Loucy (cell line): Measurements from ENCODE around the gene EFNA3.

Experiments used
- H2AFZ ChIP-seq: fragments of 200-600 bp; sonication (generic); 2 replicates; pipeline ENCODE4 v1.6.0; 2016; ENCODE audit warnings: antibody characterized with exemption, mild to moderate bottlenecking, low read length, moderate library complexity
- H3F3A ChIP-seq: fragments of 200-600 bp; 2 replicates; pipeline ENCODE4 v1.6.0; 2016; ENCODE audit warnings: antibody characterized with exemption, low read depth, mild to moderate bottlenecking
- H3K27me3 ChIP-seq: fragments of 200-600 bp; sonication (generic); 2 replicates; pipeline ENCODE4 v1.6.1; 2014; ENCODE audit warnings: low read length, mild to moderate bottlenecking; ENCODE audit not compliant: insufficient read depth, poor library complexity, severe bottlenecking
- H3K36me3 ChIP-seq: fragments of 200-600 bp; sonication (generic); 2 replicates; pipeline ENCODE4 v1.6.1; 2016; ENCODE audit warnings: low read length; ENCODE audit not compliant: insufficient read depth
- H3K4me1 ChIP-seq: fragments of 200-600 bp; sonication (generic); 2 replicates; pipeline ENCODE4 v1.5.1; 2014; ENCODE audit warnings: low read length, mild to moderate bottlenecking; ENCODE audit not compliant: insufficient read depth, poor library complexity, severe bottlenecking
- H3K4me2 ChIP-seq: fragments of 200-600 bp; sonication (generic); 2 replicates; pipeline ENCODE4 v1.6.0; 2014; ENCODE audit warnings: antibody characterized with exemption, low read length, low read depth, mild to moderate bottlenecking; ENCODE audit not compliant: poor library complexity, severe bottlenecking
- H3K4me3 ChIP-seq: fragments of 200-600 bp; sonication (generic); 2 replicates; pipeline ENCODE4 v1.5.1; 2014; ENCODE audit warnings: low read length, mild to moderate bottlenecking, mixed read lengths; ENCODE audit not compliant: poor library complexity, severe bottlenecking
- H3K79me2 ChIP-seq: fragments of 200-600 bp; sonication (generic); 2 replicates; pipeline ENCODE4 v1.6.1; 2014; ENCODE audit warnings: low read length; ENCODE audit not compliant: insufficient read depth
- H3K9ac ChIP-seq: fragments of 200-600 bp; sonication (generic); 2 replicates; pipeline ENCODE4 v1.6.0; 2014; ENCODE audit warnings: mild to moderate bottlenecking, low read depth, low read length, moderate library complexity; ENCODE audit not compliant: poor library complexity, severe bottlenecking
- H3K9me2 ChIP-seq: fragments of 200-600 bp; sonication (generic); replicated peaks from 2 replicates; pipeline ENCODE4 v1.6.1; 2016; ENCODE audit warnings: low read depth, low read length, mixed read lengths
- H3K9me3 ChIP-seq: fragments of 200-600 bp; sonication (generic); 2 replicates; pipeline ENCODE4 v1.6.1; 2014; ENCODE audit warnings: mild to moderate bottlenecking, antibody characterized with exemption, low read length, low read depth; ENCODE audit not compliant: insufficient read depth
- H4K20me1 ChIP-seq: fragments of 200-600 bp; sonication (generic); 2 replicates; pipeline ENCODE4 v1.6.0; 2014; ENCODE audit warnings: antibody characterized with exemption, low read length, mild to moderate bottlenecking; ENCODE audit not compliant: insufficient read depth, poor library complexity, severe bottlenecking
- CTCF ChIP-seq: fragments of 200-600 bp; sonication (generic); conservative IDR thresholded peaks from 2 replicates; pipeline ENCODE4 v1.5.1; 2014; ENCODE audit warnings: mild to moderate bottlenecking, antibody characterized with exemption, low read length
- EZH2phosphoT487 ChIP-seq: fragments of 200-600 bp; IDR thresholded peaks from 2 replicates; pipeline ENCODE4 v1.6.1; 2018; ENCODE audit warnings: antibody characterized with exemption, mild to moderate bottlenecking, moderate library complexity, borderline replicate concordance

The EFNA3 gene

DNA sequence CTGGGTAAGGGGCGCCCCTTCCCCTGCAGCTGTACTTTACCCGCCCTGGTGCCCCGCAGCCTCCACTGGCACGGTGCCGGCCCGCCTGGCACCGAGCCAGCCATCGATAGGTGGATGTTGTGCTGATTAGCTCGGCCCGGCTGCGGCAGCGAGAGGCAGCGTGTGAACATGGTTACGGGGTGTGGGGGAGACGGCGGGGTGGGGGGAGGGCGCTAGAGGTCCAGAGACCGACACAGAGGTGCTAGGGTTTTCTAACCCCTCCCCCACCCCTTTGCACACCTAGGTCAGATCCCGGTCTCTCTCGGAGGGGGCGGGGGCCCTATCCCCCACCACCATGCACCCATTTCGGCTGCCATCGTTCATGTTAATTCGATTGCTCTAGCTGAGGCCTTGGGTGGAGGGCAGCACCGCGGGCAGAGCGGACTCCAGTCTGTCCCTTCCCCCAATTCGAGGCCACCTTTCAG is 8.4 kb upstream of the EFNA3 start:
- Histone ChIP-seq H3K4me1 (peaks cover 44% of the 10 kb centered on the region), H3K9ac (no peak overlapping the region), H4K20me1 (peaks cover 1% of the 10 kb centered on the region), H3K79me2 (peaks cover 13% of the 10 kb centered on the region; the same call in 1 of the 2 replicates), H3K36me3 (no peaks in the 10 kb centered on the region), H3K4me2 (no peak overlapping the region), H3K9me2 (no peaks in the 10 kb centered on the region), H2AFZ (no peak overlapping the region), H3K9me3 (no peaks in the 10 kb centered on the region), H3K27me3 (no peaks in the 10 kb centered on the region), H3F3A (no peaks in the 10 kb centered on the region), H3K4me3 (no peak overlapping the region)
- TF ChIP-seq EZH2phosphoT487 = no peak
- TF ChIP-seq CTCF = no peak

DNA sequence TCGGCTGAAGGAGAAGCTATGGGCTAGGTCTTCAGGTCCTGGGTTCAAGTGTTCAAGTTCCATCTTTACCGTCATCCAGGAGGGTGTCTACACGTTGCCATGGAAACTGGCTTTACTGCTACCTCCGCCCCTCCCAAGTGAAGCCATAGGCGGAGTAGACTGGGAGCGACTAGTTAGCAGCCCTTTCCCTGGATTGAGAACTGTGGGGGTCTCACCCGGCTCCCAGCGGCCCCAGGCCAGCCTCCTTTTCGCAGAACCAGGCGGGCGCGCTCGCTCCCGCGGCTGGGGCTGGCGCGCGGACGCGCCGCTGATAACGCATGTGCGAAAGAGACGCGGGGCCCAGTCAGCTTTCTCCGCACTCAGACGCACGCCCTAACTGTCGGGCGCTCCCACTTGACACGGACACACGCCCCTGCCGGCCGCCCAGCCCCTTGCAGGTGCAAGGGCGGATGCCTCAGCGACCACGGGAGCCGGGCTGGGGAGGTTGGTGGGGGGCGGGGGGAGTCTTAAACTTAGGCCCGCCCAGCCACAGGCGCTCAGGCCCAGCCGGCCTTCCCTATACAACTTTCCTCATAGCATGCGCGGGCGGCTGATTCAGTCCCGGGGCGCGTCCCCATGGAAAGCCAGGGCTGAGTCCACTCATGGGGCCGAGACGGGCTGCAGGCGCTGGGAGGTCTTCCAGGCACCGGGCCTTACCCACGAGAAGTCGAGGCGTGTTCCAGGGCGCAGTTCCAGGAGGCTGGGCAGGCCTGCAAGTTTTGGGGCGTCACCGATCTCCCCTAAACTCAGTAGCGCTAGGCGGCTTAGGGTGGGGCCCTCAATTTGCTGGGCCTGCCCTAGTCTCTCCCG is 7.7 kb upstream of the EFNA3 start:
- TF ChIP-seq CTCF = no peak
- no peak for TF ChIP-seq EZH2phosphoT487
- Histone ChIP-seq H3K79me2 (peaks cover 11% of the 10 kb centered on the region; the same call in 1 of the 2 replicates), H2AFZ (no peak overlapping the region), H3K27me3 (no peaks in the 10 kb centered on the region), H3K4me2 (no peak overlapping the region), H3K9ac (no peak overlapping the region), H3K9me3 (no peaks in the 10 kb centered on the region), H3F3A (no peaks in the 10 kb centered on the region), H3K4me1 (peaks cover 51% of the 10 kb centered on the region), H3K36me3 (no peaks in the 10 kb centered on the region), H3K4me3 (no peak overlapping the region), H3K9me2 (no peaks in the 10 kb centered on the region), H4K20me1 (no peaks in the 10 kb centered on the region)

DNA sequence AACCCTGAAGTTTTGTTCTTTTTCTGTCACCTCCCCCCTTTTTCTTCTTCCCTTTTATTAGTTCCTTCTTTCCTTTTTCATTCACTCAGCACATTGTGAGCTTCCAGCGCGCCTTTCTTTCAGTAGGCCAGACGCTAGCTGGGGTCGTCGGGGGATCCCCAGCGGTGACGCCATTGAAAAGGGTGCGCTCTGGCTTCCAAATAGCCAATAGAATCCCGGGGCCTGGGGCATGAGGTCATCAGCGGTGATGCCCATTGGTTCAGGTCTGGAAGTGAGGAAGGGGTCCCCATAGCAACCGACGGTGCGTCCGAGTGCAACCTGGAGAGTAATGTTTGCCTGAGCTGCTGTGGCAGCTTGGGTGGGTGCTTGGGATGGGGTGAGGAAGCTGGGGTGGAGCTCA is 6.9 kb upstream of the EFNA3 start:
- Histone ChIP-seq H3K9ac (no peak overlapping the region), H4K20me1 (no peaks in the 10 kb centered on the region), H3K79me2 (peaks cover 3% of the 10 kb centered on the region; the same call in 1 of the 2 replicates), H3K36me3 (no peaks in the 10 kb centered on the region), H3K4me2 (no peak overlapping the region), H3F3A (no peaks in the 10 kb centered on the region), H3K4me1 (peaks cover 55% of the 10 kb centered on the region), H2AFZ (no peak overlapping the region), H3K9me3 (no peaks in the 10 kb centered on the region), H3K27me3 (no peaks in the 10 kb centered on the region), H3K4me3 (no peak overlapping the region), H3K9me2 (no peaks in the 10 kb centered on the region)
- TF ChIP-seq EZH2phosphoT487 = no peak
- TF ChIP-seq CTCF = no peak
